Epithelial cell of proximal tubule (primary cell): ENCODE results near the gene DCP1A. TPM values are rescaled to one million over a fixed set of nuclear protein-coding genes. Genes with fewer than 3 reads are reported as not detected.
A peak's percentile ranks its signal among the peaks of the same experiment; 100 is the strongest.
"Not testable (repeated sequence)": the region's sequence is repeated elsewhere in the genome, so short reads cannot be mapped to it uniquely, and the experiment has no call there.

Source experiments
- DNase-seq: peaks from one replicate; pipeline ENCODE4 v3.0.0-alpha.2; 2011; ENCODE audit warnings: low read depth
- H3K4me3 ChIP-seq: 2 replicates; pipeline ENCODE4 v1.5.1; 2011; ENCODE audit warnings: low read depth, mild to moderate bottlenecking, low read length
- CTCF ChIP-seq: conservative IDR thresholded peaks from 2 replicates; pipeline ENCODE4 v1.5.1; 2012; ENCODE audit warnings: low read depth, mild to moderate bottlenecking, low read length
- total RNA-seq: library from RNA; depleted of rRNA; stranded (reverse); fragments of >200 nt; gene quantifications from 2 replicates; pipeline ENCODE4 v1.2.3, GENCODE V29; 2015

Gene DCP1A
- total RNA-seq, 1 donor from 2014 or later = 8.8 TPM

GRCh38 chr3:53269888-53270880 is 77.2 kb downstream of the DCP1A start:
- TF ChIP-seq CTCF = no peak
- no peak overlapping the region for H3K4me3 ChIP-seq
- peak; percentile 92 for DNase-seq

DNA sequence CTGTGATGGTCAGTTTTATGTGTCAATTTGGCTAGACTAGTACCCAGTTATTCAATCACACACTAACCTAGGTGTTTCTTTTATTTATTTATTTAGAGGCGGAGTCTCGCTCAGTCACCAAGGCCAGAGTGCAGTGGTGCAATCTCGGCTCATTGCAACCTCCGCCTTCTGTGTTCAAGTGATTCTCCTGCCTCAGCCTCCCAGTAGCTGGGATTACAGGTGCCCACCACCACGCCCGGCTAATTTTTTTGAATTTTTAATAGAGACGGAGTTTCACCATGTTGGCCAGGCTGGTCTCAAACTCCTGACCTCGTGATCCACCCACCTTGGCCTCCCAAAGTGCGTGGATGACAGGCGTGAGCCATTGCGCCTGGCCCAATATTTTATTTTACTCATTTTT is 78.2 kb downstream of the DCP1A start:
- not testable (repeated sequence) for DNase-seq, H3K4me3 ChIP-seq

- DNase-seq = no peak
- TF ChIP-seq CTCF = no peak
- H3K4me3 ChIP-seq = no peak overlapping the region
These were observed 79.6 kb downstream of the DCP1A start for GRCh38 chr3:53267766-53268165.

GRCh38 chr3:53264718-53265117 is 82.6 kb downstream of the DCP1A start:
- no peak for TF ChIP-seq CTCF
- DNase-seq = no peak
- no peak overlapping the region for H3K4me3 ChIP-seq

DNA sequence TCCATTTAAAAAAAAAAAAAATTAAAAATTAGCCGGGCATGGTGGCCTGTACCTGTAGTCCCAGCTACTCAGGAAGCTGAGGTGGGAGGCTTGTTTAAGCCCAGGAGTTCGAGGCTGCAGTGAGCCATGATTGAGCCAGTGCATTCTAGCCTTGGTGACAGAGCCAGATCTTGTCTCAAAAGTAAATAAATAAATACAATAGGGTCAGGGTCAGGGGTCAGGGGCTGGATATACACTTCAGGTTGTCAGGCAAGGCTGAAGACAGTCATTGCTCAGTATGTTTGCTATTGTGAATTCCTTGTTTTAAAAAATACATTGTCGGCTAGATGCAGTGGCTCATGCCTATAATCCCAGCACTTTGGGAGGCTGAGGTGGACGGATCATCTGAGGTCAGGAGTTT is 83.4 kb downstream of the DCP1A start:
- no peak for DNase-seq
- TF ChIP-seq CTCF = no peak
- no peak overlapping the region for H3K4me3 ChIP-seq

DNA sequence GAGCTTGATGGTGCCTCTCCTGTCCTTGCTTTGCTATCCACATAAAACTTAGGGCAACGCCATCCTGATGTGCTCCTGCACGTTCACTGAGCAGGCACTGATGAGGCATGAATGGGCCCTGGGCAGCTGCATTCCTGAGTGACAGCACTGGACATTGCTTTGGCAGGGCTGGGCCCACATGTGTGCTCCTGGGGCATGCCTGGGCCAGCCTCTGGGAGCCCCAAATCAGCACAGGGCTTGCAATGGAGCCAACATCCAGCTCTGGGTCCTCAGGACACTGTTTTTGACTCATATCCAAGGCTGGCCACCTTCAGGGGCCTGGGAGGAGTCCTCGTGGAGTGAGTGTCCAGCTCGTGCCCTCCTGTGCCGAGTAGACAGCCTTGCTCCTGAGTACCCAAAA is 85.6 kb downstream of the DCP1A start:
- no peak overlapping the region for H3K4me3 ChIP-seq
- no peak for DNase-seq

DNA sequence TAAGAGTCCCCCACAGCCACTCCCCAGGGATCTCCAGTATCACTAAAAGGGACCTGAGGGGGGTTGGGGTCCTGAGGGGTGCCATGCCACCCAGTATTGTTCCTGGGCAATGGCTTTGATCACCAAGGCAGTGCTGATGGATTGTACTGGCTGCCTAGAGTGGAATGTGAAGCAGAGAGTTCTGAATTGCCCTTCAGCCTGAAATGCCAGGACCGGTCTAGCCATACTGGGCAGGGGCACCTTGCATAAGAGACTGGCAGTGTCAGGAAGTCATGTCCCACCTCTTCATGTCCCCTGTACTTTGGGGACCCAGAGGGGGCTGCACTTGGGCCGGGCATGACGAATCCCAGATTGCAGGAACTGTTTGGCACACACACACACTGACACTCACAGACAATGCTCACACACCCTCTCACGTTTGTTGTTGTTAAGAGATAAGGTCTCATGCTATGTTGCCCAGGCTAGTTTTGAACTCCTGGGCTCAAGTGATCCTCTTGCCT is 87.0 kb downstream of the DCP1A start:
- TF ChIP-seq CTCF = no peak
- no peak for DNase-seq

More for the DNA sequence above, 85.6 kb downstream of the DCP1A start:
- TF ChIP-seq CTCF = no peak

More for the DNA sequence above, 87.0 kb downstream of the DCP1A start:
- no peak overlapping the region for H3K4me3 ChIP-seq
